Astrocyte (in vitro differentiated cells and primary cell): ENCODE results near the gene ZSCAN12.

Experiments
- EZH2 ChIP-seq: IDR thresholded peaks from 2 replicates; pipeline ENCODE4 v1.6.1; 2012; ENCODE audit warnings: mild to moderate bottlenecking, low read length, inconsistent platforms; ENCODE audit not compliant: insufficient read depth
- TF ChIP-seq, protein P1 (sequence below): IDR thresholded peaks from 2 replicates; pipeline ENCODE4 v1.5.1; 2011; ENCODE audit warnings: low read depth, mild to moderate bottlenecking, inconsistent platforms, low read length, moderate library complexity; ENCODE audit not compliant: insufficient read depth

GRCh38 chr6:28369463-28369862, 30.1 kb downstream of the ZSCAN12 start:
- TF ChIP-seq, protein P1, sequence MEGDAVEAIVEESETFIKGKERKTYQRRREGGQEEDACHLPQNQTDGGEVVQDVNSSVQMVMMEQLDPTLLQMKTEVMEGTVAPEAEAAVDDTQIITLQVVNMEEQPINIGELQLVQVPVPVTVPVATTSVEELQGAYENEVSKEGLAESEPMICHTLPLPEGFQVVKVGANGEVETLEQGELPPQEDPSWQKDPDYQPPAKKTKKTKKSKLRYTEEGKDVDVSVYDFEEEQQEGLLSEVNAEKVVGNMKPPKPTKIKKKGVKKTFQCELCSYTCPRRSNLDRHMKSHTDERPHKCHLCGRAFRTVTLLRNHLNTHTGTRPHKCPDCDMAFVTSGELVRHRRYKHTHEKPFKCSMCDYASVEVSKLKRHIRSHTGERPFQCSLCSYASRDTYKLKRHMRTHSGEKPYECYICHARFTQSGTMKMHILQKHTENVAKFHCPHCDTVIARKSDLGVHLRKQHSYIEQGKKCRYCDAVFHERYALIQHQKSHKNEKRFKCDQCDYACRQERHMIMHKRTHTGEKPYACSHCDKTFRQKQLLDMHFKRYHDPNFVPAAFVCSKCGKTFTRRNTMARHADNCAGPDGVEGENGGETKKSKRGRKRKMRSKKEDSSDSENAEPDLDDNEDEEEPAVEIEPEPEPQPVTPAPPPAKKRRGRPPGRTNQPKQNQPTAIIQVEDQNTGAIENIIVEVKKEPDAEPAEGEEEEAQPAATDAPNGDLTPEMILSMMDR, result no peak
- no peak for TF ChIP-seq EZH2
